ENCODE measurements around the gene FCHO2.

Gene FCHO2

GRCh38 chr5:73139485-73139884 lies 183.6 kb downstream of the FCHO2 start:
- no peak for DNase-seq
